Activated CD4-positive, alpha-beta memory T cell treated with anti-CD3 and anti-CD28 coated beads, Interleukin-2, amount 10 ng/mL, durations not matched to agents 7 days and 5 days (primary cell): ENCODE results near the gene NDUFA1. TPM values are rescaled to one million over a fixed set of nuclear protein-coding genes. Genes with fewer than 3 reads are reported as not detected.
"Not testable (repeated sequence)": the region's sequence is repeated elsewhere in the genome, so short reads cannot be mapped to it uniquely, and the experiment has no call there.

ENCODE experiments used
- CTCF ChIA-PET: fragments of 350-600 bp; sonication (Branson Sonifier 250); formaldehyde crosslinking; loops from one replicate; lab custom pipeline; 2021; ENCODE audit warnings: antibody characterized with exemption, inconsistent platforms; lab: Charles Lee
- POLR2A ChIA-PET: fragments of 350-600 bp; sonication (Branson Sonifier 250); formaldehyde crosslinking; loops from one replicate; lab custom pipeline; 2021; ENCODE audit warnings: antibody characterized with exemption; lab: Charles Lee
- DNase-seq: peaks from one replicate; pipeline ENCODE4 v3.0.0-alpha.2; 2020
- H3K27ac Mint-ChIP-seq: one replicate; pipeline ENCODE4 v1.8.0; 2021; ENCODE audit warnings: mild to moderate bottlenecking, mixed read lengths
- H3K27me3 Mint-ChIP-seq: one replicate; pipeline ENCODE4 v1.8.0; 2021; ENCODE audit warnings: mixed read lengths
- H3K36me3 Mint-ChIP-seq: one replicate; pipeline ENCODE4 v1.8.0; 2021; ENCODE audit warnings: low read depth, mixed read lengths
- H3K4me1 Mint-ChIP-seq: one replicate; pipeline ENCODE4 v1.8.0; 2021; ENCODE audit warnings: mixed read lengths
- H3K4me3 Mint-ChIP-seq: one replicate; pipeline ENCODE4 v1.8.0; 2021; ENCODE audit warnings: mild to moderate bottlenecking, mixed read lengths
- H3K9me3 Mint-ChIP-seq: one replicate; pipeline ENCODE4 v1.8.0; 2021; ENCODE audit warnings: mixed read lengths
- total RNA-seq, 2 experiments: library from RNA; stranded (reverse); gene quantifications; one replicate each; pipeline ENCODE4 v1.2.3, GENCODE V29; 2021

The NDUFA1 gene
- total RNA-seq, 2 experiments from 2014 or later, result 104 to 108 TPM

GRCh38 chrX:119922391-119922790, 50.8 kb downstream of the NDUFA1 start:
- CTCF ChIA-PET, H3K9me3 Mint-ChIP-seq, H3K27me3 Mint-ChIP-seq, H3K4me1 Mint-ChIP-seq, H3K27ac Mint-ChIP-seq, POLR2A ChIA-PET, DNase-seq, H3K4me3 Mint-ChIP-seq: not testable (repeated sequence)
- peaks cover 14% of the 10 kb centered on the region for H3K36me3 Mint-ChIP-seq

Other genes with a start within 250 kb of the NDUFA1 start
- 100 to 1,000 TPM; 214 to 219 TPM for gene SEPTIN6, start 178.7 kb upstream of the NDUFA1 start, total RNA-seq
- gene SOWAHD, start 113.2 kb upstream of the NDUFA1 start, total RNA-seq, result 1 to 10 TPM; 1.9 TPM
- gene RPL39, start 80.2 kb upstream of the NDUFA1 start, total RNA-seq, result 1,000 to 10,000 TPM; 2,056 to 2,070 TPM
- 10 to 100 TPM in 1 of 2 experiments, 1 to 10 TPM in 1; 9.4 to 11.2 TPM for gene UPF3B, start 18.9 kb upstream of the NDUFA1 start, total RNA-seq
- 10 to 100 TPM; 33.0 to 36.2 TPM for gene RNF113A, start 99 bp upstream of the NDUFA1 start, total RNA-seq
- not detected for gene AKAP14, start 24.1 kb downstream of the NDUFA1 start, total RNA-seq
- 10 to 100 TPM; 10.2 to 10.4 TPM for gene NKAP, start 71.9 kb downstream of the NDUFA1 start, total RNA-seq
- gene RHOXF2B, start 205.9 kb downstream of the NDUFA1 start, total RNA-seq, result not detected
- gene RHOXF1, start 244.1 kb downstream of the NDUFA1 start, total RNA-seq, result not detected